SU-DHL-6 (cell line): ENCODE measurements around the gene CYB5B.

Experiments
- H2AFZ ChIP-seq: fragments of 200-600 bp; sonication (generic); 2 replicates; pipeline ENCODE4 v1.6.1; 2014; ENCODE audit warnings: low read depth, mild to moderate bottlenecking, moderate library complexity, mixed read lengths, antibody characterized with exemption, low read length; ENCODE audit not compliant: severe bottlenecking
- H3F3A ChIP-seq: fragments of 200-600 bp; shearing (Covaris generic); 2 replicates; pipeline ENCODE4 v1.6.0; 2016; ENCODE audit warnings: antibody characterized with exemption, mild to moderate bottlenecking; ENCODE audit not compliant: insufficient read depth
- H3K27ac ChIP-seq: fragments of 200-600 bp; sonication (generic); 2 replicates; pipeline ENCODE4 v1.5.1; 2016; ENCODE audit warnings: low read depth, mild to moderate bottlenecking, low read length, moderate library complexity, mixed read lengths
- H3K27me3 ChIP-seq: fragments of 200-600 bp; sonication (generic), shearing (Covaris generic); 2 replicates; pipeline ENCODE4 v1.6.0; 2014; ENCODE audit warnings: mild to moderate bottlenecking, low read length
- H3K36me3 ChIP-seq: fragments of 200-600 bp; sonication (generic); 2 replicates; pipeline ENCODE4 v1.6.1; 2014; ENCODE audit warnings: mild to moderate bottlenecking, low read length, mixed read lengths
- H3K4me2 ChIP-seq: fragments of 300-600, 200-600 bp; shearing (Covaris generic), sonication (generic); 2 replicates; pipeline ENCODE4 v1.6.0; 2014; ENCODE audit warnings: low read length, low read depth, mild to moderate bottlenecking; ENCODE audit not compliant: poor library complexity, severe bottlenecking
- H3K4me3 ChIP-seq: fragments of 200-600 bp; sonication (generic); 2 replicates; pipeline ENCODE4 v1.5.1; 2014; ENCODE audit warnings: antibody characterized with exemption, low read length, mild to moderate bottlenecking, mixed read lengths; ENCODE audit not compliant: insufficient read depth, poor library complexity, severe bottlenecking
- H3K79me2 ChIP-seq: fragments of 200-600 bp; sonication (generic); 2 replicates; pipeline ENCODE4 v1.6.1; 2014; ENCODE audit warnings: mild to moderate bottlenecking, low read length, moderate library complexity; ENCODE audit not compliant: insufficient read depth
- H3K9ac ChIP-seq: fragments of 200-600 bp; sonication (generic); 2 replicates; pipeline ENCODE4 v1.7.0; 2014; ENCODE audit warnings: mild to moderate bottlenecking, low read length
- H3K9me2 ChIP-seq: fragments of 200-600 bp; sonication (generic); replicated peaks from 2 replicates; pipeline ENCODE4 v1.6.1; 2014; ENCODE audit warnings: low read length; ENCODE audit not compliant: insufficient read depth
- H3K9me3 ChIP-seq: fragments of 200-600 bp; sonication (generic); 2 replicates; pipeline ENCODE4 v1.6.1; 2014; ENCODE audit warnings: low read length, mixed read lengths; ENCODE audit not compliant: insufficient read depth
- H4K20me1 ChIP-seq: fragments of 200-600 bp; sonication (generic); 2 replicates; pipeline ENCODE4 v1.6.1; 2014; ENCODE audit warnings: low read depth, mild to moderate bottlenecking, antibody characterized with exemption, low read length, moderate library complexity, mixed read lengths
- CTCF ChIP-seq: fragments of 200-600 bp; sonication (generic); IDR thresholded peaks from one replicate; pipeline ENCODE4 v1.5.1; 2017; ENCODE audit warnings: antibody characterized with exemption, mild to moderate bottlenecking, low read length, moderate library complexity; ENCODE audit not compliant: insufficient read depth, poor library complexity, severe bottlenecking
- EZH2phosphoT487 ChIP-seq: fragments of 200-600 bp; sonication (generic), shearing (Covaris generic); conservative IDR thresholded peaks from 2 replicates; pipeline ENCODE4 v1.6.1; 2018; ENCODE audit warnings: mild to moderate bottlenecking, antibody characterized with exemption, low read length, moderate library complexity, mixed read lengths

CYB5B gene

GRCh38 chr16:69467531-69468204 lies 43.2 kb downstream of the CYB5B start:
- no peak overlapping the region for H3K4me2 ChIP-seq
- H3K9me3 ChIP-seq: no peaks in the 10 kb centered on the region
- H3K36me3 ChIP-seq: peaks cover 4% of the 10 kb centered on the region; the same call in 1 of the 2 replicates
- H3K4me3 ChIP-seq: no peak overlapping the region
- TF ChIP-seq EZH2phosphoT487 (no peak), CTCF (no peak)
- no peaks in the 10 kb centered on the region for H3K79me2 ChIP-seq
- no peak overlapping the region for H3K27ac ChIP-seq
- H3K9ac ChIP-seq: no peak overlapping the region
- no peaks in the 10 kb centered on the region for H4K20me1 ChIP-seq
- no peaks in the 10 kb centered on the region for H3K27me3 ChIP-seq
- H3F3A ChIP-seq: no peaks in the 10 kb centered on the region
- H2AFZ ChIP-seq: no peak overlapping the region
- no peaks in the 10 kb centered on the region for H3K9me2 ChIP-seq

GRCh38 chr16:69469807-69470561 lies 45.6 kb downstream of the CYB5B start:
- H3K27me3 ChIP-seq: no peaks in the 10 kb centered on the region
- no peak overlapping the region for H3K27ac ChIP-seq
- no peak overlapping the region for H3K4me3 ChIP-seq
- H3K79me2 ChIP-seq: no peaks in the 10 kb centered on the region
- no peak overlapping the region for H3K4me2 ChIP-seq
- H3K9me2 ChIP-seq: no peaks in the 10 kb centered on the region
- H3F3A ChIP-seq: no peaks in the 10 kb centered on the region
- no peak overlapping the region for H3K9ac ChIP-seq
- no peaks in the 10 kb centered on the region for H4K20me1 ChIP-seq
- TF ChIP-seq EZH2phosphoT487: no peak
- TF ChIP-seq CTCF: no peak
- H2AFZ ChIP-seq: no peak overlapping the region
- H3K9me3 ChIP-seq: no peaks in the 10 kb centered on the region
- H3K36me3 ChIP-seq: no peaks in the 10 kb centered on the region

GRCh38 chr16:69471121-69471520 lies 46.7 kb downstream of the CYB5B start:
- no peak overlapping the region for H3K4me2 ChIP-seq
- no peaks in the 10 kb centered on the region for H3K79me2 ChIP-seq
- H3K36me3 ChIP-seq: no peaks in the 10 kb centered on the region
- no peak overlapping the region for H3K27ac ChIP-seq
- no peak overlapping the region for H2AFZ ChIP-seq
- no peak overlapping the region for H3K4me3 ChIP-seq
- no peak for TF ChIP-seq EZH2phosphoT487
- TF ChIP-seq CTCF: no peak
- no peak overlapping the region for H3K9ac ChIP-seq
- no peaks in the 10 kb centered on the region for H4K20me1 ChIP-seq
- H3K27me3 ChIP-seq: no peaks in the 10 kb centered on the region
- no peaks in the 10 kb centered on the region for H3F3A ChIP-seq
- no peaks in the 10 kb centered on the region for H3K9me2 ChIP-seq
- no peaks in the 10 kb centered on the region for H3K9me3 ChIP-seq
